A673 (cell line): ENCODE data around the gene LRBA. TPM values are rescaled to one million over a fixed set of nuclear protein-coding genes. Genes with fewer than 3 reads are reported as not detected.

Source experiments
- BruUV-seq: library from RNA; stranded (reverse); fragments of 400-500 nt; replicated peaks from 2 replicates; lab custom pipeline; 2021; lab: Mats Ljungman, UMichigan
- CTCF ChIA-PET: fragments of 300-600 bp; sonication (Branson Sonifier 250); formaldehyde crosslinking; loops from one replicate; lab custom pipeline; 2022; ENCODE audit warnings: antibody characterized with exemption; lab: Charles Lee
- POLR2A ChIA-PET: fragments of 300-600 bp; sonication (Branson Sonifier 250); formaldehyde crosslinking; loops from one replicate; lab custom pipeline; 2022; ENCODE audit warnings: antibody characterized with exemption; ENCODE audit not compliant: low non-redundant PET; lab: Charles Lee
- DNase-seq: peaks from one replicate; pipeline ENCODE4 v3.0.0-alpha.2; 2015; ENCODE audit warnings: low spot score
- H3K27ac ChIP-seq: fragments of 200-600 bp; sonication (generic); 2 replicates; pipeline ENCODE4 v1.5.1; 2016; ENCODE audit warnings: mixed run types, low read depth, mild to moderate bottlenecking, mixed read lengths, antibody characterized with exemption, low read length; ENCODE audit not compliant: poor library complexity, severe bottlenecking
- H3K27me3 ChIP-seq: fragments of 200-600 bp; sonication (generic); replicated peaks from 2 replicates; pipeline ENCODE4 v1.6.1; 2017; ENCODE audit warnings: mixed run types, low read depth, mild to moderate bottlenecking, mixed read lengths, antibody characterized with exemption, low read length; ENCODE audit not compliant: insufficient read depth, poor library complexity
- H3K36me3 ChIP-seq: fragments of 200-600 bp; sonication (generic); 2 replicates; pipeline ENCODE4 v1.6.1; 2016; ENCODE audit warnings: mixed run types, mild to moderate bottlenecking, mixed read lengths, antibody characterized with exemption, low read length; ENCODE audit not compliant: insufficient read depth, poor library complexity, severe bottlenecking
- H3K4me1 ChIP-seq: fragments of 200-600 bp; sonication (generic); 2 replicates; pipeline ENCODE4 v1.6.1; 2017; ENCODE audit warnings: mixed run types, mild to moderate bottlenecking, mixed read lengths, antibody characterized with exemption, low read length; ENCODE audit not compliant: insufficient read depth, poor library complexity, severe bottlenecking
- H3K4me3 ChIP-seq: fragments of 200-600 bp; sonication (generic); 2 replicates; pipeline ENCODE4 v1.5.1; 2016; ENCODE audit warnings: low read depth, mixed run types, mild to moderate bottlenecking, mixed read lengths, low read length; ENCODE audit not compliant: poor library complexity, severe bottlenecking
- H3K9me3 ChIP-seq: fragments of 200-600 bp; sonication (generic); 2 replicates; pipeline ENCODE4 v1.6.1; 2016; ENCODE audit warnings: mixed run types, low read depth, mild to moderate bottlenecking, mixed read lengths, antibody characterized with exemption, low read length; ENCODE audit not compliant: poor library complexity, severe bottlenecking
- CTCF ChIP-seq: fragments of 300-800, 200-600 bp; sonication (generic); conservative IDR thresholded peaks from 2 replicates; pipeline ENCODE4 v1.5.1; 2017; ENCODE audit warnings: low read depth, mild to moderate bottlenecking, antibody characterized with exemption, low read length, moderate library complexity, mixed read lengths
- EZH2 ChIP-seq: fragments of 200-600 bp; sonication (generic); IDR thresholded peaks from 2 replicates; pipeline ENCODE4 v1.6.1; 2017; ENCODE audit warnings: borderline replicate concordance, low read depth, mild to moderate bottlenecking, mixed read lengths, antibody characterized with exemption, low read length; ENCODE audit not compliant: poor library complexity, severe bottlenecking
- intact Hi-C: fragments of 100-400 bp; cut with micrococcal nuclease; formaldehyde crosslinking; loops from one replicate; pipeline ENCODE4 v1.10.0; 2022; ENCODE audit not compliant: unreplicated experiment
- total RNA-seq: library from RNA; stranded (reverse); gene quantifications from 2 replicates; pipeline ENCODE4 v1.2.3, GENCODE V29; 2021

LRBA gene
- total RNA-seq, 1 experiment from 2014 or later, result 35.7 TPM

- Histone ChIP-seq H3K27ac (no peak overlapping the region), H3K4me1 (peaks cover 22% of the 10 kb centered on the region)
- POLR2A ChIA-PET, result no interaction called here
These were observed 230.8 kb downstream of the LRBA start for GRCh38 chr4:150784305-150784704.

GRCh38 chr4:150782921-150783320 is 232.2 kb downstream of the LRBA start:
- intact Hi-C loops, result no loop called here
- BruUV-seq, result no TSS peak
- Histone ChIP-seq H3K4me3 (peak overlapping the region; percentile 1), H3K36me3 (no peaks in the 10 kb centered on the region), H3K27ac (no peak overlapping the region), H3K9me3 (no peaks in the 10 kb centered on the region), H3K4me1 (peaks cover 16% of the 10 kb centered on the region), H3K27me3 (no peaks in the 10 kb centered on the region)
- no peak for TF ChIP-seq EZH2
- no peak for TF ChIP-seq CTCF
- ChIA-PET CTCF (no interaction called here), POLR2A (interaction anchor here (0.7 kb wide), 1 partner anchor 498 kb away, joined by 3 read pairs; no protein-coding TSS in a partner anchor)
- DNase-seq, result peak; percentile 55

More at GRCh38 chr4:150784305-150784704, 230.8 kb downstream of the LRBA start:
- TF ChIP-seq CTCF (no peak), EZH2 (no peak)
- CTCF ChIA-PET, result no interaction called here
- DNase-seq, result no peak
- Histone ChIP-seq H3K4me3 (no peak overlapping the region), H3K9me3 (no peaks in the 10 kb centered on the region), H3K27me3 (no peaks in the 10 kb centered on the region), H3K36me3 (no peaks in the 10 kb centered on the region)
- intact Hi-C loops, result no loop called here
- no TSS peak for BruUV-seq

GRCh38 chr4:150782311-150782710 is 232.8 kb downstream of the LRBA start:
- peak; percentile 83 for DNase-seq

More at GRCh38 chr4:150782311-150782710, 232.8 kb downstream of the LRBA start:
- Histone ChIP-seq H3K4me3 (peak overlapping the region; percentile 1), H3K4me1 (peaks cover 16% of the 10 kb centered on the region), H3K9me3 (no peaks in the 10 kb centered on the region), H3K36me3 (no peaks in the 10 kb centered on the region), H3K27ac (no peak overlapping the region), H3K27me3 (no peaks in the 10 kb centered on the region)
- ChIA-PET POLR2A (no interaction called here), CTCF (no interaction called here)
- no TSS peak for BruUV-seq
- intact Hi-C loops, result no loop called here
- TF ChIP-seq CTCF, result no peak
- no peak for TF ChIP-seq EZH2
